ENCODE measurements around the gene CFAP65. TPM values are rescaled to one million over a fixed set of nuclear protein-coding genes. Genes with fewer than 3 reads are reported as not detected.

Gene CFAP65
- total RNA-seq, 6 experiments from 2014 or later: not detected

- H3K4me1 Mint-ChIP-seq (ENCODE audit: low read depth): no peaks in the 10 kb centered on the region
- H3K4me3 Mint-ChIP-seq: no peak overlapping the region
- H3K9me3 Mint-ChIP-seq: no peaks in the 10 kb centered on the region
- no peak for TF ChIP-seq CTCF (IDR thresholded peaks at IDR 0.05)
- H3K27me3 Mint-ChIP-seq (ENCODE audit: insufficient read depth): peaks cover 50% of the 10 kb centered on the region
- no peak overlapping the region for H3K27ac Mint-ChIP-seq
- H3K36me3 Mint-ChIP-seq (ENCODE audit: low read depth): no peaks in the 10 kb centered on the region
- no peak for DNase-seq
These were observed 8.0 kb upstream of the CFAP65 start for GRCh38 chr2:219049282-219049681.

DNA sequence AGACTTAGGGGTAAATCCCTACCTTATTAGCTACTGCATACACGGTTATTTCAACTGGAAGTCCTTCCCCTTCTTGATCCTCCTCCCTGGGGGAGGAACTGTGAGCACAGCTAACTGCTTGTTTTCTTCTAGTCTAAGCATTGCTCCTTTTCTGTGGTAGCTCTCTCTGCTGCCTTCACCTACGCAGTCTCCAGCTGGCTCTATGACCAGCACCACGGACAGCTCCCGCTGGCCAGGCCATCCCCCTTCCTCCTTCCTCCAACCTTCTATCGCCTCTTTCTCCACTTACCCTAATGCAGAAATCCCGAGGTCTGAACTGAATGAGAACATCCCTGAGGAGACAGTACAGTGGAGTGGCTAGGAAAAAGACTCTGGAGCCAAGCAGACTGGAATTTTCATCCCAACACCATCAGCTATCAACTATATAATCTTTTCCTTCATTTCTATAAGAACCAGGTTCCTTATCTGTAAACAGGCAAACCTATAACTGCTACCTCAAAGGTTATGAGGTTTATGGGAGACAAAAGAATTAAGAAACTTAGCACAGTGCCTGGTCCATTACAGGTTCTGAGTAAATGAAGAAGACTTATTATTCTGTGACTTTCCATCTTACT is 4.7 kb upstream of the CFAP65 start:
- H3K36me3 Mint-ChIP-seq (ENCODE audit: low read depth): no peaks in the 10 kb centered on the region
- no peak for TF ChIP-seq CTCF (IDR thresholded peaks at IDR 0.05)
- no peak overlapping the region for H3K27ac Mint-ChIP-seq
- peaks cover 52% of the 10 kb centered on the region for H3K27me3 Mint-ChIP-seq (ENCODE audit: insufficient read depth)
- no peaks in the 10 kb centered on the region for H3K9me3 Mint-ChIP-seq
- H3K4me1 Mint-ChIP-seq (ENCODE audit: low read depth): peaks cover 11% of the 10 kb centered on the region
- no peak for DNase-seq
- no peak overlapping the region for H3K4me3 Mint-ChIP-seq

- no peak overlapping the region for H3K4me3 Mint-ChIP-seq
- no peak for TF ChIP-seq CTCF (IDR thresholded peaks at IDR 0.05)
- no peak for DNase-seq
- H3K27ac Mint-ChIP-seq: no peak overlapping the region
- peaks cover 14% of the 10 kb centered on the region for H3K4me1 Mint-ChIP-seq (ENCODE audit: low read depth)
- no peaks in the 10 kb centered on the region for H3K9me3 Mint-ChIP-seq
- H3K36me3 Mint-ChIP-seq (ENCODE audit: low read depth): no peaks in the 10 kb centered on the region
- H3K27me3 Mint-ChIP-seq (ENCODE audit: insufficient read depth): peaks cover 42% of the 10 kb centered on the region
These were observed 1.4 kb upstream of the CFAP65 start for GRCh38 chr2:219042750-219043149.

DNA sequence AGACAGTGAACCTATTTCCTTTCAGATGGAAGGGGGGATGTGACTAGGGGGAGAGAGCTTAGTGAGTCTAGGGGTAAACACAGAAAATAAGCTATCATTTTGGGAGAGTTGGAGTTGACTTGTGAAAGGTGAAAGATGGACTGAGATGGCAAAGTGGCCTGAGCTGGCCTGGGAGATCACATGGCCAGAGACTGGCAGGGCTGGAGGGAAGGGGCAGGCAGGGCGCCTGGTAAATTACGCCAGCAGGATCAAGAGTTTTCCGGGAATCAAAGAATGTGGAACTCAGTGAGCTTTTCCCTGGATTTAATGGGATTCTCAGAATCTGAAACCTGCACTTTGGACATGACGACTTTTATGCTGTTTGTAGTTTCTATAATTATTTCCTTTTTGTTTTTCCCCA is 841 bp upstream of the CFAP65 start:
- peaks cover 14% of the 10 kb centered on the region for H3K4me1 Mint-ChIP-seq (ENCODE audit: low read depth)
- DNase-seq: no peak
- no peak overlapping the region for H3K4me3 Mint-ChIP-seq
- H3K27me3 Mint-ChIP-seq (ENCODE audit: insufficient read depth): peaks cover 45% of the 10 kb centered on the region
- TF ChIP-seq CTCF (IDR thresholded peaks at IDR 0.05): no peak
- H3K36me3 Mint-ChIP-seq (ENCODE audit: low read depth): no peaks in the 10 kb centered on the region
- H3K27ac Mint-ChIP-seq: no peak overlapping the region
- no peaks in the 10 kb centered on the region for H3K9me3 Mint-ChIP-seq

DNA sequence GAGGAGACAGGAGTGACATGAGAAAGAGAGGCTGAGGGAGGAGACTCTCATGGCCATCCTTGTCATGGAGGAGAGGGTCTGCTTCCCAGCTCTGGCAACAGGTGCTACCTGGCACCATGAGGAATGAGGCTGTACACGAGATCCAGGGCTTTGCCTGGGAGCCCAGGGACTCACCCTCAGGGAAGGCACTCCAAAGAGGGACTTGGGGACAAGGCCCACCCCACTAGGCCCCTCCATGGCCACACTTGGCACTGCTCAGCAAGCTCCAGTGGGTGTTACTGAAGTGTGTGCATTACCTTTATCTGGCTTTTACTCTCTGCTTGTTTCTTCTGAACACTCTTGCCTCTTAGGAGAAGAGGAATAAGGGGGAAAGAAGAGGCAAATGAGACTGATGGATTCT is 2.7 kb downstream of the CFAP65 start:
- Mint-ChIP-seq H3K27me3 (ENCODE audit: insufficient read depth) (peaks cover 49% of the 10 kb centered on the region), H3K4me3 (no peak overlapping the region), H3K4me1 (ENCODE audit: low read depth) (peaks cover 14% of the 10 kb centered on the region), H3K9me3 (no peaks in the 10 kb centered on the region), H3K36me3 (ENCODE audit: low read depth) (no peaks in the 10 kb centered on the region), H3K27ac (no peak overlapping the region)
- TF ChIP-seq CTCF (IDR thresholded peaks at IDR 0.05): no peak
- DNase-seq: no peak
